ENCODE results near the gene FAM53A. TPM values are rescaled to one million over a fixed set of nuclear protein-coding genes. Genes with fewer than 3 reads are reported as not detected.
A peak's percentile ranks its signal among the peaks of the same experiment; 100 is the strongest.

FAM53A gene
- polyA plus RNA-seq, 2 of the 4 experiments (the other 2 are of a cell fraction): 0.87 to 1.2 TPM

- H3K4me3 ChIP-seq: no peak overlapping the region
- FAIRE-seq: no peak
- ATAC-seq: no peak
- H3K9me3 ChIP-seq: peaks cover 6% of the 10 kb centered on the region; the same call in 2 of the 3 replicates
- no peak for DNase-seq (ENCODE audit: low read depth in 1 of 2, low spot score in 1 of 2)
- no peak overlapping the region for H3K4me2 ChIP-seq
- CTCF ChIA-PET: interaction anchor here (1.2 to 2.2 kb wide), 3 partner anchors 15 to 76 kb away, joined by 3 to 8 read pairs (median 4); no protein-coding TSS in a partner anchor
- WGBS (ENCODE audit: missing lambda C conversion rate): 96% methylated on average over 10 of the region's 10 CpGs
- peaks cover 18% of the 10 kb centered on the region for H3K4me1 ChIP-seq
- TF ChIP-seq BHLHE40 (IDR thresholded peaks at IDR 0.05; ENCODE audit: low read depth, low read length): no peak
- TF ChIP-seq ZNF302 (CRISPR knock-in tag; IDR thresholded peaks at IDR 0.05): no peak
- TF ChIP-seq FOSB (CRISPR knock-in tag; IDR thresholded peaks at IDR 0.05): no peak
- no peak for TF ChIP-seq EHMT2 (IDR thresholded peaks at IDR 0.05; ENCODE audit: low read depth)
- no peak for TF ChIP-seq E2F6 (IDR thresholded peaks at IDR 0.05; ENCODE audit: borderline replicate concordance, low read depth)
- TF ChIP-seq HES2 (IDR thresholded peaks at IDR 0.05): no peak
- TF ChIP-seq CEBPB (IDR thresholded peaks at IDR 0.05): no peak
- no peak for TF ChIP-seq TP53 (CRISPR knock-in tag; IDR thresholded peaks at IDR 0.05)
- no peak for TF ChIP-seq HOXB5 (CRISPR knock-in tag; IDR thresholded peaks at IDR 0.05)
- no peak for TF ChIP-seq RNF2 (IDR thresholded peaks at IDR 0.05; ENCODE audit: borderline replicate concordance, low read depth)
- no peak for TF ChIP-seq POLR2A (IDR thresholded peaks at IDR 0.05; ENCODE audit: low read length)
- TF ChIP-seq RAD21 (conservative IDR thresholded peaks at IDR 0.05 in 1 of 2, IDR thresholded peaks at IDR 0.05 in 1 of 2): no peak
- TF ChIP-seq EP300 (IDR thresholded peaks at IDR 0.05): no peak
- H3K27ac ChIP-seq: no peak overlapping the region
- POLR2A ChIA-PET: no interaction called here
Measured at GRCh38 chr4:1732911-1733310, 48.8 kb upstream of the FAM53A start.

GRCh38 chr4:1731180-1731579 lies 47.1 kb upstream of the FAM53A start:
- ChIA-PET CTCF (interaction anchor here (1.2 to 7.4 kb wide), 8 partner anchors 8 to 79 kb away, joined by 3 to 108 read pairs (median 8); partner anchors contain the start of genes TACC3 and TMEM129), POLR2A (no interaction called here)
- H3K27ac ChIP-seq: no peak overlapping the region
- ATAC-seq (no peak), DNase-seq (ENCODE audit: low read depth in 1 of 2, low spot score in 1 of 2) (no peak), FAIRE-seq (no peak)
- no peak overlapping the region for H3K4me2 ChIP-seq
- H3K9me3 ChIP-seq: no peaks in the 10 kb centered on the region
- WGBS (ENCODE audit: missing lambda C conversion rate): 91% methylated on average over 9 of the region's 10 CpGs
- no peak overlapping the region for H3K4me3 ChIP-seq
- H3K4me1 ChIP-seq: peaks cover 35% of the 10 kb centered on the region
- TF ChIP-seq HOXB5 (CRISPR knock-in tag; IDR thresholded peaks at IDR 0.05) (no peak), FOSL2 (IDR thresholded peaks at IDR 0.05) (no peak), FOSL2 (CRISPR knock-in tag; IDR thresholded peaks at IDR 0.05) (0 out of 2 replicates have a peak, but pooled peaks have one; percentile 13)

GRCh38 chr4:1730532-1731135 lies 46.5 kb upstream of the FAM53A start:
- POLR2A ChIA-PET: interaction anchor here (0.6 kb wide), 1 partner anchor 29 kb away, joined by 3 read pairs; no protein-coding TSS in a partner anchor
- CTCF ChIA-PET: interaction anchor here (0.9 to 7.4 kb wide), 18 partner anchors 8 to 376 kb away, joined by 3 to 108 read pairs (median 6); partner anchors contain the start of genes FGFR3, SLBP, TACC3 and TMEM129
- WGBS (ENCODE audit: missing lambda C conversion rate): 85% methylated on average over 10 of the region's 16 CpGs

More at GRCh38 chr4:1730532-1731135, 46.5 kb upstream of the FAM53A start:
- no peak for FAIRE-seq
- no peaks in the 10 kb centered on the region for H3K9me3 ChIP-seq
- TF ChIP-seq FOXS1 (CRISPR knock-in tag; IDR thresholded peaks at IDR 0.05) (no peak), ELK1 (IDR thresholded peaks at IDR 0.05; ENCODE audit: low read depth, low read length) (no peak), RFX5 (IDR thresholded peaks at IDR 0.05) (no peak), SREBF2 (IDR thresholded peaks at IDR 0.05) (no peak), HES2 (IDR thresholded peaks at IDR 0.05) (no peak), USF2 (IDR thresholded peaks at IDR 0.05) (no peak), MAX (IDR thresholded peaks at IDR 0.05) (no peak), POLR2A (IDR thresholded peaks at IDR 0.05; ENCODE audit: low read length) (no peak), JUNB (IDR thresholded peaks at IDR 0.05) (no peak), JUN (IDR thresholded peaks at IDR 0.05) (no peak), HMGXB4 (CRISPR knock-in tag; IDR thresholded peaks at IDR 0.05; ENCODE audit: borderline replicate concordance) (no peak), ZC3H11A (IDR thresholded peaks at IDR 0.05) (no peak), FOSL2 (IDR thresholded peaks at IDR 0.05) (no peak), FOSL2 (CRISPR knock-in tag; IDR thresholded peaks at IDR 0.05) (no peak)
- H3K4me1 ChIP-seq: peaks cover 39% of the 10 kb centered on the region
- H3K4me3 ChIP-seq: no peak overlapping the region
- H3K27ac ChIP-seq: no peak overlapping the region
- no peak overlapping the region; the same call in 2 of the 3 replicates for H3K4me2 ChIP-seq
- no peak for DNase-seq (ENCODE audit: low read depth in 1 of 2, low spot score in 1 of 2)
- ATAC-seq: no peak

Measured in A549 (cell line).